GM12878 (cell line): ENCODE results near the gene SLC2A3. TPM values are rescaled to one million over a fixed set of nuclear protein-coding genes. Genes with fewer than 3 reads are reported as not detected.
"Not testable (repeated sequence)": the region's sequence is repeated elsewhere in the genome, so short reads cannot be mapped to it uniquely, and the experiment has no call there.

Experiments used
- ATAC-seq: fragments of 200-7000 bp; cut with Tn5 transposase; 3 replicates; pipeline ENCODE4 v1.9.1; 2020; ENCODE audit warnings: mild to moderate bottlenecking, moderate library complexity
- BruUV-seq: library from RNA; stranded (reverse); fragments of 400-500 nt; replicated peaks from 2 replicates; lab custom pipeline; 2021; lab: Mats Ljungman, UMichigan
- CTCF ChIA-PET: fragments of 300-600 bp; sonication (Branson Sonifier 250); formaldehyde crosslinking; extraction: SDS; loops from one replicate; lab custom pipeline; 2021; ENCODE audit warnings: inconsistent platforms; lab: Yijun Ruan, JAX
- POLR2A ChIA-PET: fragments of 350-600 bp; formaldehyde crosslinking; extraction: SDS; loops from one replicate; lab custom pipeline; 2021; ENCODE audit warnings: inconsistent platforms; lab: Charles Lee
- RAD21 ChIA-PET: fragments of 300-600 bp; sonication (Branson Sonifier 250); formaldehyde crosslinking; loops from one replicate; lab custom pipeline; 2023; ENCODE audit warnings: antibody characterized with exemption; ENCODE audit not compliant: unreplicated experiment; lab: Charles Lee
- SMC1A ChIA-PET: fragments of 300-600 bp; sonication (Branson Sonifier 250); formaldehyde crosslinking; loops from one replicate; lab custom pipeline; 2023; ENCODE audit not compliant: unreplicated experiment, uncharacterized antibody; lab: Charles Lee
- DNase-seq: peaks from one replicate; pipeline ENCODE4 v3.0.0-alpha.2; 2011; ENCODE audit warnings: low read depth, low spot score
- FAIRE-seq: peaks from 3 replicates; lab custom pipeline; 2011; peaks lifted over from hg19 to GRCh38; lab: Jason Lieb, UNC
- H2AFZ ChIP-seq: 2 replicates; pipeline ENCODE4 v1.6.0; 2011; ENCODE audit warnings: low read depth, low read length, control low read depth; ENCODE audit not compliant: control insufficient read depth
- H3K27ac ChIP-seq: 2 replicates; pipeline ENCODE4 v1.5.1; 2011; ENCODE audit warnings: control low read depth; ENCODE audit not compliant: control insufficient read depth, insufficient read depth
- H3K27me3 ChIP-seq, 2 experiments: replicated peaks in 1 of 2; 2 replicates each; pipeline versions ENCODE4 v1.6.0 to v1.6.1; 2011; ENCODE audit warnings: low read length in 1 of 2; ENCODE audit not compliant: control insufficient read depth in 2 of 2, insufficient read depth in 2 of 2
- H3K36me3 ChIP-seq, 2 experiments: 2 replicates each; pipeline ENCODE4 v1.5.1; 2011; ENCODE audit warnings: low read length in 1 of 2; ENCODE audit not compliant: control insufficient read depth in 2 of 2, insufficient read depth in 2 of 2
- H3K4me1 ChIP-seq: 2 replicates; pipeline ENCODE4 v1.6.1; 2011; ENCODE audit warnings: mild to moderate bottlenecking, low read length, moderate library complexity, mixed read lengths; ENCODE audit not compliant: control insufficient read depth, insufficient read depth
- H3K4me2 ChIP-seq: 2 replicates; pipeline ENCODE4 v1.6.0; 2011; ENCODE audit warnings: control low read depth; ENCODE audit not compliant: control insufficient read depth, insufficient read depth
- H3K4me3 ChIP-seq: fragments of 200-600 bp; sonication (generic); 2 replicates; pipeline ENCODE4 v1.5.1; 2016
- H3K79me2 ChIP-seq: 2 replicates; pipeline ENCODE4 v1.6.0; 2011; ENCODE audit warnings: low read length; ENCODE audit not compliant: control insufficient read depth, insufficient read depth
- H3K9ac ChIP-seq: 2 replicates; pipeline ENCODE4 v1.8.0; 2011; ENCODE audit warnings: low read length, control low read depth, mixed read lengths; ENCODE audit not compliant: control insufficient read depth, insufficient read depth
- H3K9me3 ChIP-seq: replicated peaks from 3 replicates; pipeline ENCODE4 v1.5.1; 2011; ENCODE audit warnings: mild to moderate bottlenecking, low read length; ENCODE audit not compliant: control insufficient read depth, insufficient read depth
- H4K20me1 ChIP-seq: 2 replicates; pipeline ENCODE4 v1.6.0; 2011; ENCODE audit not compliant: control insufficient read depth, insufficient read depth
- SUZ12 ChIP-seq: fragments of 200-600 bp; sonication (generic); IDR thresholded peaks from one replicate; pipeline ENCODE4 v1.6.1; 2018; ENCODE audit warnings: antibody characterized with exemption, mild to moderate bottlenecking; ENCODE audit not compliant: unreplicated experiment
- WGBS: methylation state at CpG from one replicate; pipeline ENCODE4 v1.1.6; 2016; ENCODE audit warnings: low lambda C conversion rate; ENCODE audit not compliant: insufficient replicate concordance, insufficient coverage; ENCODE audit errors: missing lambda C conversion rate; 5-methylcytosine and 5-hydroxymethylcytosine counted together
- in situ Hi-C: fragments of 300-500 bp; cut with MboI; formaldehyde crosslinking; loops from 9 replicates; pipeline ENCODE4 v1.14.3; 2018; ENCODE audit warnings: mixed read lengths
- intact Hi-C: fragments of 100-400 bp; cut with micrococcal nuclease; formaldehyde crosslinking; loops from one replicate; pipeline ENCODE4 v1.14.2; 2022; ENCODE audit not compliant: unreplicated experiment
- polyA plus RNA-seq, 11 experiments: library from polyadenylated mRNA; depleted of rRNA in 4 of 11; unstranded in 6 of 11; stranded (reverse) in 5 of 11; fragments of >200 nt; fragmentation: Nextera tagmentation in 4 of 11; fragmentation: Illumina TruSeq in 1 of 11; extraction: Ambion mirVana in 4 of 11; extraction: Trizol in 1 of 11; gene quantifications; 1 replicate in 1 of 11; 2 replicates in 10 of 11; pipeline versions ENCODE4 v1.2.1 to v1.2.3, GENCODE V29; 2011 to 2016; ENCODE audit warnings: inconsistent platforms in 2 of 11, missing spikeins in 2 of 11, low read depth in 1 of 11
- total RNA-seq, 4 experiments: library from RNA; depleted of rRNA in 3 of 4; stranded (reverse); fragments of >200 nt in 3 of 4; fragmentation: Illumina TruSeq in 1 of 4; extraction: Trizol in 1 of 4; gene quantifications; 2 replicates each; pipeline versions ENCODE4 v1.2.1 to v1.2.3, GENCODE V29; 2013 to 2021
- TF ChIP-seq, protein P1 (sequence below): fragments of 450-650 bp; IDR thresholded peaks from 2 replicates; pipeline ENCODE4 v1.6.1; 2016; ENCODE audit warnings: mild to moderate bottlenecking

The SLC2A3 gene
- total and polyA plus RNA-seq, 10 of the 15 experiments (the other 5 are each of a cell fraction or from before 2014, with no cell fraction given) = 6.5 to 66.3 (median 11.2) TPM

- H3K27me3 ChIP-seq = no peaks in the 10 kb centered on the region
- no peak overlapping the region for H3K9ac ChIP-seq
- no peaks in the 10 kb centered on the region; the same call in 2 of the 3 replicates for H3K9me3 ChIP-seq
- DNase-seq = no peak
- no peaks in the 10 kb centered on the region for H4K20me1 ChIP-seq
- 86% methylated on average over 19 of the region's 19 CpGs for WGBS
- ChIA-PET RAD21 (no interaction called here), CTCF (interaction anchor here (0.6 to 1.8 kb wide), 2 partner anchors 13 to 21 kb away, joined by 3 to 4 read pairs; no protein-coding TSS in a partner anchor)
- H3K4me1 ChIP-seq = peaks cover 12% of the 10 kb centered on the region
- H3K27ac ChIP-seq = no peak overlapping the region
- TF ChIP-seq, protein P1, sequence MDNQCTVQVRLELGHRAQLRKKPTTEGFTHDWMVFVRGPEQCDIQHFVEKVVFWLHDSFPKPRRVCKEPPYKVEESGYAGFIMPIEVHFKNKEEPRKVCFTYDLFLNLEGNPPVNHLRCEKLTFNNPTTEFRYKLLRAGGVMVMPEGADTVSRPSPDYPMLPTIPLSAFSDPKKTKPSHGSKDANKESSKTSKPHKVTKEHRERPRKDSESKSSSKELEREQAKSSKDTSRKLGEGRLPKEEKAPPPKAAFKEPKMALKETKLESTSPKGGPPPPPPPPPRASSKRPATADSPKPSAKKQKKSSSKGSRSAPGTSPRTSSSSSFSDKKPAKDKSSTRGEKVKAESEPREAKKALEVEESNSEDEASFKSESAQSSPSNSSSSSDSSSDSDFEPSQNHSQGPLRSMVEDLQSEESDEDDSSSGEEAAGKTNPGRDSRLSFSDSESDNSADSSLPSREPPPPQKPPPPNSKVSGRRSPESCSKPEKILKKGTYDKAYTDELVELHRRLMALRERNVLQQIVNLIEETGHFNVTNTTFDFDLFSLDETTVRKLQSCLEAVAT = peak; percentile 33; the same call in 1 of the 2 replicates
- no peak for TF ChIP-seq SUZ12
- TF ChIP-seq, all 136 proteins: peak for 1
- FAIRE-seq (no peak), ATAC-seq (no peak)
- Histone ChIP-seq H3K4me3 (no peak overlapping the region), H3K36me3 (no peaks in the 10 kb centered on the region), H3K79me2 (peaks cover 17% of the 10 kb centered on the region), H2AFZ (no peak overlapping the region; the same call in 1 of the 2 replicates), H3K4me2 (no peak overlapping the region)
- in situ Hi-C loops (no loop called here), intact Hi-C loops (no loop called here)
- POLR2A ChIA-PET = interaction anchor here (6.3 kb wide), 1 partner anchor 11 kb away, joined by 60 read pairs; no protein-coding TSS in a partner anchor
- no TSS peak for BruUV-seq
- SMC1A ChIA-PET = interaction anchor here (0.7 to 1.8 kb wide), 3 partner anchors 12 to 37 kb away, joined by 3 to 7 read pairs (median 3); partner anchors contain the start of gene SLC2A3
These were observed 36.9 kb upstream of the SLC2A3 start for GRCh38 chr12:7972734-7973456.

DNA sequence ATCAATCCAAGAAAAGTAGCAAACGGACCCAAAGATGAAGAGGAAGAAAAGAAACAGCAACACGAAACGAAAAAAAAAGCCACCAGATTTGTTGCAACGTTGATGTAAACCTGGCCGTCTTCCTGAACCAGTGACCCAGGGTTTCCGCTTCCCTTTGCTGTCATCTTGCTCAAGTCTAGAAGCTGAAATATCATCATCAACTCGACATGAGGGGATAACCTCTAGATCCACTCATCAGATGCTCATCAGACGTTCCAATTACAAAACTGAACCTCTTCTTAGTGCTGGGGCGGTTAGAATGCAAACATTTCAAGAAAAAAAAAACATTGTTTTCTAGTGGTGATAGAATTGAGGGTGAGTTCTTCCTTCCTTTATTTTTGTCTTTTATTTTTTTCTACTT, 36.3 kb upstream of the SLC2A3 start:
- H3K36me3 ChIP-seq, in situ Hi-C loops, H3K9me3 ChIP-seq, H4K20me1 ChIP-seq, intact Hi-C loops, DNase-seq, H3K9ac ChIP-seq, BruUV-seq, H3K27me3 ChIP-seq, H3K4me3 ChIP-seq, H2AFZ ChIP-seq, H3K4me2 ChIP-seq, H3K27ac ChIP-seq: not testable (repeated sequence)
- ChIA-PET SMC1A (interaction anchor here (1.8 kb wide), 1 partner anchor 37 kb away, joined by 7 read pairs; the partner anchor contains the start of gene SLC2A3), CTCF (interaction anchor here (1.8 kb wide), 1 partner anchor 13 kb away, joined by 4 read pairs; no protein-coding TSS in a partner anchor), RAD21 (interaction anchor here (3.9 kb wide), 1 partner anchor 12 kb away, joined by 25 read pairs; no protein-coding TSS in a partner anchor), POLR2A (interaction anchor here (6.3 kb wide), 1 partner anchor 11 kb away, joined by 60 read pairs; no protein-coding TSS in a partner anchor)
- Histone ChIP-seq H3K79me2 (peaks cover 19% of the 10 kb centered on the region), H3K4me1 (peaks cover 12% of the 10 kb centered on the region)
- ATAC-seq (peak; percentile 25; the same call in 2 of the 3 replicates), FAIRE-seq (peak; percentile 98)
- 3% methylated on average over 3 of the region's 9 CpGs for WGBS

GRCh38 chr12:7971765-7972164, 35.8 kb upstream of the SLC2A3 start:
- in situ Hi-C loops, H2AFZ ChIP-seq, DNase-seq, H4K20me1 ChIP-seq, H3K27me3 ChIP-seq, BruUV-seq, ATAC-seq, H3K9me3 ChIP-seq, H3K36me3 ChIP-seq, H3K9ac ChIP-seq: not testable (repeated sequence)
- Histone ChIP-seq H3K79me2 (peaks cover 19% of the 10 kb centered on the region), H3K4me1 (peaks cover 12% of the 10 kb centered on the region), H3K4me2 (peak overlapping the region; percentile 83), H3K27ac (peak overlapping the region; percentile 75), H3K4me3 (peak overlapping the region; percentile 92)
- RAD21 ChIA-PET = interaction anchor here (1.3 to 3.9 kb wide), 4 partner anchors 11 to 38 kb away, joined by 5 to 25 read pairs (median 10); partner anchors contain the start of gene SLC2A3
- 24% methylated on average over 4 of the region's 7 CpGs for WGBS
- SMC1A ChIA-PET = interaction anchor here (0.9 to 1.6 kb wide), 4 partner anchors 18 to 38 kb away, joined by 4 to 12 read pairs (median 6); partner anchors contain the start of gene SLC2A3
- FAIRE-seq = peak; percentile 23
- CTCF ChIA-PET = interaction anchor here (1.3 to 3.3 kb wide), 4 partner anchors 11 to 38 kb away, joined by 4 to 20 read pairs (median 12); no protein-coding TSS in a partner anchor
- POLR2A ChIA-PET = interaction anchor here (1.6 to 6.3 kb wide), 2 partner anchors 10 to 37 kb away, joined by 31 to 60 read pairs; partner anchors contain the start of gene SLC2A3
- intact Hi-C loops = loop anchor here (1.0 kb wide), 1 partner anchor 38 kb away; no protein-coding TSS in a partner anchor
